DOHH2 (cell line): ENCODE results near the gene RRP1B.

Source experiments
- H3F3A ChIP-seq: fragments of 200-600 bp; sonication (generic), shearing (Covaris generic); 2 replicates; pipeline ENCODE4 v1.6.0; 2016; ENCODE audit warnings: antibody characterized with exemption, mild to moderate bottlenecking; ENCODE audit not compliant: control insufficient read depth, insufficient read depth
- H3K27ac ChIP-seq: fragments of 200-600 bp; sonication (generic); 2 replicates; pipeline ENCODE4 v1.5.1; 2014; ENCODE audit warnings: low read depth, mild to moderate bottlenecking, low read length, moderate library complexity
- H3K27me3 ChIP-seq: fragments of 200-600 bp; sonication (generic); 2 replicates; pipeline ENCODE4 v1.6.1; 2014; ENCODE audit warnings: mild to moderate bottlenecking, low read length, mixed read lengths; ENCODE audit not compliant: control insufficient read depth
- H3K36me3 ChIP-seq: fragments of 200-600 bp; sonication (generic); 2 replicates; pipeline ENCODE4 v1.6.1; 2014; ENCODE audit warnings: mild to moderate bottlenecking, low read length, moderate library complexity, mixed read lengths; ENCODE audit not compliant: control insufficient read depth
- H3K4me1 ChIP-seq: fragments of 200-600 bp; sonication (generic); 2 replicates; pipeline ENCODE4 v1.6.1; 2014; ENCODE audit warnings: mild to moderate bottlenecking, low read length, mixed read lengths; ENCODE audit not compliant: control insufficient read depth
- H3K4me2 ChIP-seq: fragments of 200-600 bp; sonication (generic); 2 replicates; pipeline ENCODE4 v1.6.0; 2014; ENCODE audit warnings: mild to moderate bottlenecking, low read length, moderate library complexity
- H3K4me3 ChIP-seq: fragments of 200-600 bp; sonication (generic); 2 replicates; pipeline ENCODE4 v1.5.1; 2014; ENCODE audit warnings: mild to moderate bottlenecking, low read length, mixed read lengths
- H3K79me2 ChIP-seq: fragments of 200-600 bp; sonication (generic); 2 replicates; pipeline ENCODE4 v1.6.1; 2014; ENCODE audit warnings: mild to moderate bottlenecking, low read length, mixed read lengths; ENCODE audit not compliant: control insufficient read depth
- H3K9me2 ChIP-seq: fragments of 200-600 bp; sonication (generic); replicated peaks from 2 replicates; pipeline ENCODE4 v1.6.1; 2014; ENCODE audit warnings: mild to moderate bottlenecking, low read length, mixed read lengths; ENCODE audit not compliant: control insufficient read depth
- H3K9me3 ChIP-seq: fragments of 200-600 bp; sonication (generic); 2 replicates; pipeline ENCODE4 v1.6.1; 2014; ENCODE audit warnings: antibody characterized with exemption, low read length, mixed read lengths; ENCODE audit not compliant: control insufficient read depth, insufficient read depth
- H4K20me1 ChIP-seq: fragments of 200-600 bp; sonication (generic); 2 replicates; pipeline ENCODE4 v1.6.0; 2014; ENCODE audit warnings: low read depth, mild to moderate bottlenecking, antibody characterized with exemption, low read length, moderate library complexity; ENCODE audit not compliant: control insufficient read depth, insufficient read depth
- EZH2phosphoT487 ChIP-seq: fragments of 200-600 bp; sonication (generic); IDR thresholded peaks from 2 replicates; pipeline ENCODE4 v1.6.1; 2017; ENCODE audit warnings: borderline replicate concordance, mild to moderate bottlenecking, antibody characterized with exemption, low read length, moderate library complexity, mixed read lengths
- TF ChIP-seq, protein P1 (sequence below): fragments of 200-600 bp; sonication (generic); IDR thresholded peaks from one replicate; pipeline ENCODE4 v1.5.1; 2014; ENCODE audit warnings: antibody characterized with exemption, mild to moderate bottlenecking, low read depth, low read length; ENCODE audit not compliant: poor library complexity, severe bottlenecking

The RRP1B gene

DNA sequence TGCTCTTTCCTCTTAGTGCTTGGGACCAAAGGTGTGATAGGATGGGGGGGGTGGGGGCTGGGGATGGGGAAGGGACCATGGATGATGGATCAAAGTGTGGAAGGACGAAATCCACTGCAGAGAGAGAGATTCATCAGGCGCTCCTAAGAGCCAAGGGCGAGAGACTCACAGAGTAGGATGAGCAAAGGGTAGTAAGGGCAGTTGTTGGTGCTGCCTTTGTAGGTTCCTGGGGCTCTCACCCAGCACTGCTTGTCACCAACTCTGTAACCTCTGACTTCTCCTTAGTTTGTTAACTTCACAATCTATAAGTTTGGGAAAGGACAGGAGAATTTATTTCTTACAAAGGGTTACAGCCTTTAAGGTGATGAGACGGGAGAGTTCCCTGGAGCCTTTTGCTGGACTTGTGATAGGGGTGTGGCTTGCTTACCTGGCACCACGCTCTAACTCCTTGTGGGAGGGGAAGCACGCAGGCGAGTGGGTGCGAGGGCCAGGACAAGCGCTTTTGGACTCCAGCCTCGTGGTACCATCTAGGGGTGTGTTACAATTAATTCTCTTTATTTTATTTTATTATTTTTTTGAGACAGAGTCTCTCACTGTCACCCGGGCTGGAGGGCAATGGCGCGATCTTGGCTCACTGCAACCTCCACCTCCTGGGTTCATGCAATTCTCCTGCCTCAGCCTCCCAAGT lies 58.0 kb downstream of the RRP1B start:
- H3K79me2 ChIP-seq: peaks cover 32% of the 10 kb centered on the region
- peak overlapping the region; percentile 27; the same call in 1 of the 2 replicates for H3K4me3 ChIP-seq
- H3K27me3 ChIP-seq: peaks cover 29% of the 10 kb centered on the region
- TF ChIP-seq, protein P1, sequence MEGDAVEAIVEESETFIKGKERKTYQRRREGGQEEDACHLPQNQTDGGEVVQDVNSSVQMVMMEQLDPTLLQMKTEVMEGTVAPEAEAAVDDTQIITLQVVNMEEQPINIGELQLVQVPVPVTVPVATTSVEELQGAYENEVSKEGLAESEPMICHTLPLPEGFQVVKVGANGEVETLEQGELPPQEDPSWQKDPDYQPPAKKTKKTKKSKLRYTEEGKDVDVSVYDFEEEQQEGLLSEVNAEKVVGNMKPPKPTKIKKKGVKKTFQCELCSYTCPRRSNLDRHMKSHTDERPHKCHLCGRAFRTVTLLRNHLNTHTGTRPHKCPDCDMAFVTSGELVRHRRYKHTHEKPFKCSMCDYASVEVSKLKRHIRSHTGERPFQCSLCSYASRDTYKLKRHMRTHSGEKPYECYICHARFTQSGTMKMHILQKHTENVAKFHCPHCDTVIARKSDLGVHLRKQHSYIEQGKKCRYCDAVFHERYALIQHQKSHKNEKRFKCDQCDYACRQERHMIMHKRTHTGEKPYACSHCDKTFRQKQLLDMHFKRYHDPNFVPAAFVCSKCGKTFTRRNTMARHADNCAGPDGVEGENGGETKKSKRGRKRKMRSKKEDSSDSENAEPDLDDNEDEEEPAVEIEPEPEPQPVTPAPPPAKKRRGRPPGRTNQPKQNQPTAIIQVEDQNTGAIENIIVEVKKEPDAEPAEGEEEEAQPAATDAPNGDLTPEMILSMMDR: no peak
- TF ChIP-seq EZH2phosphoT487: no peak
- peak overlapping the region; percentile 65 for H3K4me2 ChIP-seq
- no peak overlapping the region for H3K27ac ChIP-seq
- H4K20me1 ChIP-seq: peaks cover 13% of the 10 kb centered on the region
- peaks cover 50% of the 10 kb centered on the region for H3K4me1 ChIP-seq
- no peaks in the 10 kb centered on the region; the same call in 1 of the 2 replicates for H3F3A ChIP-seq
- no peaks in the 10 kb centered on the region for H3K9me2 ChIP-seq
- peaks cover 6% of the 10 kb centered on the region; the same call in 1 of the 2 replicates for H3K36me3 ChIP-seq
- no peaks in the 10 kb centered on the region for H3K9me3 ChIP-seq

DNA sequence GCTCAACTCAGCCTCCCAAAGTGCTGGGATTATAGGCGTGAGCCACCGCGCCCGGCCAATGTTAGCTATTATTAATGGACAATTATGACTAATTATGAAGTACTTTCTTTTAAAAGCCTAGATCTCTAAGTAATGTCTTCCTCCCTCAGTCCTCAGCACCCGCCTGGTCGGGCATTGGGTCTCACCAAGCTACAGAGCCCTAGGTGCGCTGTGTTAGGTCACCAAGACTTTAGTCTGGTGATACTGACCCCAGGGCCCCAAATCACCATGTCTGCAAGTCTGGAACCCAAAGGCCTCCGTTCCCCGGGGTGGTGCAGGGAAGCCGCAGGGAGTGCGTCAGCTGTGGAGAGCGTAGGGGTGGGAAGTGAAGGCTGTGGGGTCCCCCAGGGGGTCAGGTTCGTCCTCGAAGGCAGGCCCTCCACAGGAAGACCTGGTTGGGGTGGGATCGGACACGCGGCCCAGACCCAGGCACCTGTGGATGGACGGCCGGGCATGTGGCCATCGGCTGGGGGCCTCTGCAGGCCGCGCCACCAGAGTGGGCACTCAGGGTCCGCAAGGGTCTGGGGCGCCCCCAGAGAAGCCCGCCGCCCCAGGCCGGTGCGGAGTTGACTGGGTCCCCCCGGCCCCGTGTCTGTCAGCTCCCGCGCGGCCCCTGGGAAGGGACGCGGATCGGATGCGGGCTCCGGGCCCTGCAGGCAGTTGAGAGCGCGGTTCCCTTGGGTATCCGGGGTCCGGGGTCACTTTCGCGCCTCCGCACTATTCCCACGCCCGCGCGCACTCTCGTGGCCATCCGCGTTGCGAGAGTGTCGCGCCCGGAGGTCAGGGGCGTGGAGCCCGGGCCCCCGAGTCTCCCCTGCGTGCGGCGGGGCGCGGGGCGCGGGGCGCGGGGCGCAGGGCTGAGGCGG lies 58.9 kb downstream of the RRP1B start:
- no peaks in the 10 kb centered on the region for H3K9me3 ChIP-seq
- peaks cover 13% of the 10 kb centered on the region for H4K20me1 ChIP-seq
- peak overlapping the region; percentile 72 for H3K4me2 ChIP-seq
- no peaks in the 10 kb centered on the region; the same call in 1 of the 2 replicates for H3F3A ChIP-seq
- no peak for TF ChIP-seq EZH2phosphoT487
- TF ChIP-seq, protein P1: no peak
- H3K27me3 ChIP-seq: peaks cover 22% of the 10 kb centered on the region
- no peak overlapping the region for H3K27ac ChIP-seq
- peaks cover 36% of the 10 kb centered on the region for H3K79me2 ChIP-seq
- H3K4me1 ChIP-seq: peaks cover 50% of the 10 kb centered on the region
- no peaks in the 10 kb centered on the region for H3K9me2 ChIP-seq
- H3K4me3 ChIP-seq: peak overlapping the region; percentile 91
- peaks cover 6% of the 10 kb centered on the region; the same call in 1 of the 2 replicates for H3K36me3 ChIP-seq

DNA sequence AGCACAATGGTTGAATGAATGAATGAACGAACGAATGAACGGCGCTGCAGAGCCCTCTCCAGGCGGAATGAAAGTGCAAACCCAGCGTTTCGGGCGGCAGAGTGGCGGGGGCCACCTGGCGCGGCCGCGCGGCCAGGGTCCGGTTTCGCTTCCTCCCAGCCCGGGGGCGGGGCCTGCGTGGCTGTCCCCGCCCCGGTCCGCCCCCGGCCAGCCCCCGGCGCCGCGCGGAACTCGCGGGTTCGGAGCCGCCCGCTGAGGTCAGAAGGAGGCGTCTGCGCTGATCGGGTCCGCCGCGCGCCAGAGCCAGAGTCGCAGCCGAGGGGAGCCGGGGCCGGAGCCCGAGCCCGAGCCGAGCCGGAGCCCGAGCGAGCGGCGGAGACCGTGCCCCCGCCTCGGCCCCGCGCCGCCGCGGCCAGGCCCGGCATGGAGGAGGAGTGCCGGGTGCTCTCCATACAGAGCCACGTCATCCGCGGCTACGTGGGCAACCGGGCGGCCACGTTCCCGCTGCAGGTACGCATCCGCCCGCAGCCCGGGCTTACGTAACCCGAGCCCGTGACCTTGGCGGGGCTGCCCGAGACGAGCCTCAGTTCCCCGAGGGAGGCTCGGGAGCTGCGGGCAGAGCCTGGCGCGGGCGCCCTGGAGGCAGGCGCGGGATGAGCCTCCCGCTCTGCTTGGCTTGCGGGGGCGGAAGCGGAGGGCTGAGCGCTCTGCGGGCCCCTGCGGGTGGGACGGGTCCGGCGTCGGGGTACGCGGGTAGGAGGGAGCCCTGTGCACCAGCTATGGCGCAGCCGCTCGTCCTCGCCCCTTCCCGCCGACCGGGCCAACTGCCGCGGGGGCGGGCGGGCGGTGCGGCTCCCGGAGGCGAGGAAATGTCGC lies 59.8 kb downstream of the RRP1B start, which contains the start of gene PDXK:
Gene PDXK (plus strand): TSS at position 258 of the 876 bp plus-strand sequence. CDS start 166 bp downstream, at position 424.
- peaks cover 13% of the 10 kb centered on the region for H4K20me1 ChIP-seq
- peak within 1 kb of the TSS; percentile 57 for H3K27ac ChIP-seq
- peaks cover 45% of the 10 kb centered on the region for H3K79me2 ChIP-seq
- no peaks in the 10 kb centered on the region; the same call in 1 of the 2 replicates for H3F3A ChIP-seq
- H3K36me3 ChIP-seq: peaks cover 14% of the 10 kb centered on the region
- peak within 1 kb of the TSS; percentile 91 for H3K4me3 ChIP-seq
- TF ChIP-seq, protein P1: peak; percentile 45
- TF ChIP-seq EZH2phosphoT487: no peak
- H3K9me3 ChIP-seq: no peaks in the 10 kb centered on the region
- peaks cover 19% of the 10 kb centered on the region for H3K27me3 ChIP-seq
- peaks cover 58% of the 10 kb centered on the region for H3K4me1 ChIP-seq
- peak within 1 kb of the TSS; percentile 72 for H3K4me2 ChIP-seq
- no peaks in the 10 kb centered on the region for H3K9me2 ChIP-seq
